Superior temporal gyrus (tissue), 1 donor: ENCODE results near the gene STAT6.

ENCODE experiments used
- DNase-seq: peaks from one replicate; pipeline ENCODE4 v3.0.0-alpha.2; 2016; ENCODE audit errors: extremely low spot score

The STAT6 gene

GRCh38 chr12:57049890-57050289 is 61.3 kb downstream of the STAT6 start, which contains the start of gene MYO1A:
MYO1A (minus strand) TSS chr12:57050129; CDS start chr12:57048323, 1,806 bp downstream.
- no peak for DNase-seq

GRCh38 chr12:57049119-57049446 is 62.1 kb downstream of the STAT6 start:
- DNase-seq, result no peak

GRCh38 chr12:57048423-57049118 is 62.6 kb downstream of the STAT6 start:
- no peak for DNase-seq

DNA sequence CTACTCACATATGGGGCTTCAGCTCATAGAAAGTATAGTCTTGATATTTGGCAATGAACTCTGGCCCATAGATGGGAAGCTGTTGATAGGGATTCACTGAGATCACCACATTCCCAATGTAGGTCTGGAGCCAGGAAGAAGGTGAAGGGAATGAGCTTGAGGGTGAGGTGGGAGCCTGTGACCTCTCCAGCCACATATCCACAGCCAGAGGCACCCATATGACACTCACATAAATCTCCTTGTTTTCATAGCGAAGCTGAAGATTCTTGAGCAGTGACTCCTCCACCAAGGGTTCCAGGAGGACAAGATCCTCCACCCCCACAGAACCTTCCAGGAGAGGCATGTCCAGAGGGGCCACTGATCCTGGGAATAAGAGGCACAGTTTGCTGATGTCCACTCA is 63.2 kb downstream of the STAT6 start:
- DNase-seq, result no peak

- no peak for DNase-seq
These were observed 63.9 kb downstream of the STAT6 start for GRCh38 chr12:57046947-57047890.

- no peak for DNase-seq
These were observed 64.9 kb downstream of the STAT6 start for GRCh38 chr12:57046086-57046791.
